H7 (cell line): ENCODE data around the gene KATNB1. TPM values are rescaled to one million over a fixed set of nuclear protein-coding genes. Genes with fewer than 3 reads are reported as not detected.
"Not testable (repeated sequence)": the region's sequence is repeated elsewhere in the genome, so short reads cannot be mapped to it uniquely, and the experiment has no call there.

Experiments
- DNase-seq: peaks from one replicate; pipeline ENCODE4 v3.0.0; 2012
- H3K27me3 ChIP-seq: 2 replicates; pipeline ENCODE4 v1.6.0; 2011; ENCODE audit warnings: mild to moderate bottlenecking, low read length; ENCODE audit not compliant: control insufficient read depth, insufficient read depth
- H3K36me3 ChIP-seq: replicated peaks from 2 replicates; pipeline ENCODE4 v1.5.1; 2011; ENCODE audit warnings: low read length; ENCODE audit not compliant: control insufficient read depth, insufficient read depth
- H3K4me3 ChIP-seq: 2 replicates; pipeline ENCODE4 v1.5.1; 2011; ENCODE audit warnings: low read depth, mild to moderate bottlenecking, control low read depth, low read length, moderate library complexity; ENCODE audit not compliant: insufficient read depth
- total RNA-seq: library from RNA; depleted of rRNA; stranded (reverse); fragments of >200 nt; shearing (Covaris generic); gene quantifications from 2 replicates; pipeline ENCODE4 v1.2.3, GENCODE V29; 2014

The KATNB1 gene
- total RNA-seq, 1 experiment from 2014 or later = 80.6 TPM

DNA sequence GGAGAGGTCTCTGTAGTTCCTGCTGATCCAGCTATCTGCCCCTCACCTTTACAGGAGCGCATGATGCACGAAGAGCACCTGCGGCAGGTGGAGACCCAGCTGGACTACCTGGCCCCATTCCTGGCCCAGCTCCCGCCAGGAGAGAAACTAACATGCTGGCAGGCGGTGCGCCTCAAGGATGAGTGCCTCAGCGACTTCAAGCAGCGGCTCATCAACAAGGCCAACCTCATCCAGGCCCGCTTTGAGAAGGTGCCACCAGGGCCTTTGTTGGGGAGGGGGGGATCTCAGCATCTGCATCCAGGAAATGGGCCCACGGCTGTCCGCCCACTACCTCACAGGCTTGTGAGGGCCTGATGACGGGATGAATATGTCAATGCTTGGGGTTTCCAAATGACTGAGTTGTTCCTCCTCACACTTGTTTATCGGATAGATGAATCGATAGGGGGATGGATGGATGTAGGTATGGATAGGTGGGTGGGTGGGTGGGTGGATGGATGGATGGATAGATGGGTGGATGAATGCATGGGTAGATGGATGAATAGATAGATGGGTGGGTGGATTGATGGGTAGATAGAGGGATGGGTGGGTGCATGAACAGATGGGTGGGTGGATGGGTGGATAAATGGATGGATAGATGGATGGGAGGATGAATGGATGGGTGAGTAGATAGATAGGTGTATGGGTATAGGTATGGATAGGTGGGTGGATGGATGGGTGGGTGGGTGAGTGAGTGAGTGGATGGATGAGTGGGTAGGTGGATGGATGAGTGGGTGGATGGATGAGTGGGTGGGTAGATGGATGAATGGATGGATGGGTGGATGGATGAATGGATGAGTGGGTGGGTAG, 7.0 kb upstream of the KATNB1 start:
- no peaks in the 10 kb centered on the region for H3K27me3 ChIP-seq
- H3K4me3 ChIP-seq = no peak overlapping the region
- H3K36me3 ChIP-seq = no peaks in the 10 kb centered on the region
- no peak for DNase-seq

- Histone ChIP-seq H3K27me3 (no peaks in the 10 kb centered on the region), H3K36me3 (no peaks in the 10 kb centered on the region), H3K4me3 (no peak overlapping the region)
- no peak for DNase-seq
Observed at GRCh38 chr16:57729182-57729484, 6.4 kb upstream of the KATNB1 start.

DNA sequence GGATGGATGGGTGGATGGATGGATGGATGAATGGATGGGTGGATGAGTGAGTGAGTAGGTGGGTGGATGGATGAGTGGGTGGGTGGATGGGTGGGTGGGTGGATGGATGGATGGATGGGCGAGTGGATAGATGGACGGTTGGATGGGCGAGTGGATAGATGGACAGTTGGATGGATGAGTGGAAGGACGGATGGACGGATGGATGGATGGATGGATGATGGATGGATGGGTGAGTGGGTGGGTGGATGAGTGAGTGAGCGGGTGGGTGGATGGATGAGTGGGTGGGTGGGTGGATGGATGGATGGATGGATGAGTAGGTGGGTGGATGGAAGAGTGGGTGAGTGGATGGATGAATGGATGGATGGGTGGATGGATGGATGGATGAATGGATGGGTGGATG, 5.7 kb upstream of the KATNB1 start:
- not testable (repeated sequence) for DNase-seq, H3K27me3 ChIP-seq, H3K36me3 ChIP-seq, H3K4me3 ChIP-seq

DNA sequence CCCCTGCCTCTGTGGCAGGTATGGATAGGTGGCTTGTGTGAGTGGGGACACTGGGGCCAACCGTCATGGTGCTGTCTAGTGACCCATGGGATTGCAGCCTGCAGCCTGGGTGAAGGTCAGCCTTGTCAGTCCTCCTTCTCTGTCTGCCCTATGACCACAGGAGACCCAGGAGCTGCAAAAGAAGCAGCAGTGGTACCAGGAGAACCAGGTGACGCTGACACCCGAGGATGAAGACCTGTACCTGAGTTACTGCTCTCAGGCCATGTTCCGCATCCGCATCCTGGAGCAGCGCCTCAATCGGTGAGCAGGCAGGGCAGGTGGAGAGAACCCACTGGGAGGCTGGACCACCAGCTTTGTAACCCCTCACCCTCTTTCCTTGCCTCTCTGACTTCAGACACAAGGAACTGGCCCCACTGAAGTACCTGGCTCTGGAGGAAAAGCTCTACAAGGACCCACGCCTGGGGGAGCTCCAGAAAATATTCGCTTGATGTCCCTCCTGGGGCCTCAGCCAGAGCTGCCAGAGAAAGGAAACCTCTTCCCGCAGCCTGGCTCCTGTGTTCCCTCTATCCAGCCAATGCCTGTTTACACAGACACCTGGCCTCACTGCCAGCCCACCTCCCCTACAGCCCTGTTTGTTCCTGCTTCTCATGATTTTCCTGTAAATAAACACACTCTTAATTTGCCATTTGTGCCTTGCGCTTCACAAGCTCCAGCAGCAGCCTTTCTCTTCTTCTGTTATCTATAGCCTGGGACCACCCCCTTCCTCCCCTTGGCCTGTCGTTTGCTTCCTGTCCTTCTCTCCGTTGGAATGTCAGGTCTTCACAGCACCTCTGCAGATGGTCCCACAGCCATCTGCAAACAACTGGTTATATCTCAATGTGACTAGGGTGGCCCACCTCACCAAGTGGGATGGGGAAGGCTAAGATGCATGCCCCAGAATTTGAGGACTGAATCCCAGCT, 4.5 kb upstream of the KATNB1 start:
- no peak for DNase-seq
- no peak overlapping the region for H3K4me3 ChIP-seq
- H3K36me3 ChIP-seq = no peaks in the 10 kb centered on the region
- no peaks in the 10 kb centered on the region for H3K27me3 ChIP-seq

GRCh38 chr16:57732037-57732436, 3.5 kb upstream of the KATNB1 start:
- Histone ChIP-seq H3K36me3 (no peaks in the 10 kb centered on the region; the same call in 1 of the 2 replicates), H3K27me3 (no peaks in the 10 kb centered on the region), H3K4me3 (no peak overlapping the region)
- DNase-seq = no peak

- no peak for DNase-seq
- Histone ChIP-seq H3K36me3 (no peaks in the 10 kb centered on the region; the same call in 1 of the 2 replicates), H3K4me3 (no peak overlapping the region), H3K27me3 (no peaks in the 10 kb centered on the region)
Observed at GRCh38 chr16:57732714-57733113, 2.9 kb upstream of the KATNB1 start.

- peak overlapping the region; percentile 67 for H3K4me3 ChIP-seq
- no peaks in the 10 kb centered on the region; the same call in 1 of the 2 replicates for H3K36me3 ChIP-seq
- DNase-seq = no peak
- no peaks in the 10 kb centered on the region for H3K27me3 ChIP-seq
Observed at GRCh38 chr16:57734308-57734924, 1.2 kb upstream of the KATNB1 start.

DNA sequence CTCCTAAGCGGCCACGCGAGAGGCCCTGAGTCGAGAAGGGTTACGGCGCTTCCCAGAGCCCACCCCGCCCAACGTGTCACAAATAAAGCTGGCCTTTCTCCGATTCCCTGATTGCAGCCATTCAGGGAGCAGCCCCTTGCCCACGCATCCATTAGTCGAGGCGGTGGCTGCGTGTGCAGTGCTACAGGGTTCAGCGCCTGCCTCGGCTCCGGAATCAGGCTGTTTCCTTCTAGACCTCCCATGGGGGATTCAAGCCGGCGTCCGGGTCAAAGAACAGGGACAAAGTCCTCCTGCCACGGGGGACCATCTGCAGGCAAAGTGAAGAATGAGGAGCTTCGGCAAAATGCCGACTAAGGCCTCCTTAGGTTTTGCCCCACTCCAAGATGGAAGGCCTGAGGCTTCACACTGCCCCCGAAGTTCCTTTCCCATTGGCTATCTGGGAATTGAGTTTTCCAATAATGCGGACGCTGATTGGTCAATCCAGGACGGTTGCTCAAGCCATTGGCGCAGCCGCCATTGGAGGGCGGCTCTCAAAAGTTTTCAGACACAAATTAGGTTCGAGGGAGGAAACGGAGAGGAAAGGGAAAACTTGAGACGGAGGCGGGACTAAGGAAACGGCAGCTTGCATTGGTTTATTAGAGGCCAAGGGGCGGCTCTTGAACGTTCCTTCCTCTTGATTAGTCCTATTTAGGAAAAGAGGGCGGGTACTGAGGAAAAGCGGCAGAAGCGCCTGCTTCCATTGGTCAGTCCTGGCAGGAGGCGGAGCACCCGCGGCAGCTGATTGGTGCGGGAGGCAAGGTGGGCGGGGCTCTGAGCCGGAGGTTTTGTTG, 430 bp upstream of the KATNB1 start:
- H3K27me3 ChIP-seq = no peaks in the 10 kb centered on the region
- no peaks in the 10 kb centered on the region; the same call in 1 of the 2 replicates for H3K36me3 ChIP-seq

DNA sequence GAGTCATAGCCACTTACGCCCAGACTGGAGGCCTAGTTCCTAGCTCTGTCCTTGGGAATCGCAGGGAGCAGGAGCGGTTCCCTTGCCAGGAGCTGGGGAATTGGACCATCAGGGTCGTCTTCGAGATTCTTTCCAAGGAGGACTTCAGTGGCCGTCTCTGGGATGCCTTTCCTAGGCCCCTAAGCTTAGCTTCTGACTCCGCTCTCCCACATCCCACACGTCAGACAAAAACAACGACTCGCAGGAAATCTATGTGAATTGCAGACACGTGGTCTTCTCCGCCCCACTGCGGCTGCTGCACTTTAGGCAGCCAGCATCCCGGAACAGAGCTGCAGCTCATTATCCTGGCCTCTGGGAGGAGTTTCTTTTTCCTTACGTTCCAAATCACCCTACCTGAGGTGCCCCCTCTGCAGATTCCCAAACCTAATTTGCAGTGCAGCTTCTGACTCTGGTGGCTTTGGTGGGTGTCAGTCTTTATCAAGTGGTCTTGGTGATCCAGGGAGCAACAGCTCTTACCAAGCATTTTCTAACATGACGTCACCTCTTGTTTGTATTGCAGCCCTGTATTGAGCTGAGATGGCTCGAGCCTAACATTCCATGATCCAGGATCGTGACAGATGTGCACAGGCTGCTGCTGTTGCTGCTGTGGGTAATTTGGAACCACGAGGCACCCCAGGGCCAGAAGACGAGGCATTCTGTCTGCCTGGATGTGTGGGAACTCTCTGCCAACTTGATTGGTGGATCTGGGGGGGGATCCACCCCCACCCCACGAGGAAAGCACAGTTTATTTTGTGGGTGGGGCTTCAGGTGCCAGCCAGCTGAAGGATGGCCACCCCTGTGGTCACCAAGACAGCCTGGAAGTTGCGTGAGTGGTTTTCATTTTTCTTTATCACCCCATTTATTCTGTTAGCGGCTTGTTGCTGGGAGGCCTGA, 1.1 kb downstream of the KATNB1 start:
- DNase-seq = peak; percentile 82
- Histone ChIP-seq H3K36me3 (no peaks in the 10 kb centered on the region; the same call in 1 of the 2 replicates), H3K27me3 (no peaks in the 10 kb centered on the region), H3K4me3 (peak overlapping the region; percentile 73)

More for the DNA sequence above, 430 bp upstream of the KATNB1 start:
- peak overlapping the region; percentile 73 for H3K4me3 ChIP-seq
- peak; percentile 99 for DNase-seq

- no peak for DNase-seq
- Histone ChIP-seq H3K4me3 (no peak overlapping the region), H3K36me3 (no peaks in the 10 kb centered on the region; the same call in 1 of the 2 replicates), H3K27me3 (no peaks in the 10 kb centered on the region)
Observed at GRCh38 chr16:57738844-57739243, 3.3 kb downstream of the KATNB1 start.

GRCh38 chr16:57739756-57740422, 4.3 kb downstream of the KATNB1 start:
- no peak overlapping the region for H3K4me3 ChIP-seq
- H3K27me3 ChIP-seq = no peaks in the 10 kb centered on the region
- H3K36me3 ChIP-seq = no peaks in the 10 kb centered on the region; the same call in none of the 2 replicates
- DNase-seq = peak; percentile 56

DNA sequence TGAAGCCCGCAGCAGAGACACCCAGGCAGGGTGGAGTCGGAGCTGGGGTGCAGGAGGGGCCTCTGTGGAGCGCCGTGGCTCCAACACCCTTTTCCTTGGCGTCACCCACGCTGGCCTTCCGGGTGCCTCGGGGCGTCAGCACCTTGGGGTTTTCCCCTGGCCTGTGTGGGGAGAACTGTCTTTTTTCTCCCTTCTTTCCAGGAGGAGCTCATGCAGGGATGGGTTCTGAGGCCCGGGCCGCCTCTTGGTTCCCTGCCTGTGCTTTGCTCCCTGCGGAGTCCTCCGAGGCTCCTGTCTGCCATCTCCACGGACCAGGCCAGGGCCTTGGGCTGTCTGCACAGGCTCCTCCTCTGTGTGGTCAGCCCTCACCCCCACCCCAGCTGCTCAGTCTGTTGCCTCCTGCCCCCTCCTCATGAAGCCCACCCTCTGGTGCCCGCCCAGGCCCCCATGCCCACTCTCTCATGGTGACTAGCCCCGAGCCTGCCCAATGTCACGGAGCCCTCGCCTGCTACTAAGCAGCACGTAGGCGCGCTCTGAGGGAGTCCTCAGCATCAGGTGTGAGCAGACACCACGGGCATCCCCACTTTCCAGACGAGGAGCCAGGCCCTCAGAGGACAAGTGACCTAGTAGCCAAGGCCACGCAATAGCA, 5.0 kb downstream of the KATNB1 start:
- H3K27me3 ChIP-seq = no peaks in the 10 kb centered on the region
- peak; percentile 43 for DNase-seq
- H3K36me3 ChIP-seq = no peaks in the 10 kb centered on the region; the same call in none of the 2 replicates
- no peak overlapping the region for H3K4me3 ChIP-seq
